Osteocyte (in vitro differentiated cells): ENCODE data around the gene ETF1. TPM values are rescaled to one million over a fixed set of nuclear protein-coding genes. Genes with fewer than 3 reads are reported as not detected.

ENCODE experiments used
- DNase-seq: peaks from one replicate; pipeline ENCODE4 v3.0.0; 2021; ENCODE audit warnings: mixed read lengths; ENCODE audit not compliant: unreplicated experiment; ENCODE audit errors: extremely low spot score
- H3K27ac Mint-ChIP-seq: one replicate; pipeline ENCODE4 v1.8.0; 2021; ENCODE audit warnings: mild to moderate bottlenecking, mixed read lengths; ENCODE audit not compliant: unreplicated experiment
- H3K27me3 Mint-ChIP-seq: one replicate; pipeline ENCODE4 v1.8.0; 2021; ENCODE audit warnings: mixed read lengths; ENCODE audit not compliant: unreplicated experiment
- H3K36me3 Mint-ChIP-seq: one replicate; pipeline ENCODE4 v1.8.0; 2021; ENCODE audit warnings: mixed read lengths; ENCODE audit not compliant: unreplicated experiment
- H3K4me1 Mint-ChIP-seq: one replicate; pipeline ENCODE4 v1.8.0; 2021; ENCODE audit warnings: mixed read lengths; ENCODE audit not compliant: unreplicated experiment
- H3K4me3 Mint-ChIP-seq: one replicate; pipeline ENCODE4 v1.8.0; 2021; ENCODE audit warnings: mild to moderate bottlenecking, moderate library complexity, mixed read lengths; ENCODE audit not compliant: unreplicated experiment
- H3K9me3 Mint-ChIP-seq: one replicate; pipeline ENCODE4 v1.8.0; 2021; ENCODE audit warnings: mixed read lengths; ENCODE audit not compliant: unreplicated experiment
- CTCF ChIP-seq: fragments of 200-600 bp; sonication (generic); IDR thresholded peaks from 2 replicates; pipeline ENCODE4 v1.5.0; 2021; ENCODE audit warnings: antibody characterized with exemption, mild to moderate bottlenecking, moderate library complexity
- total RNA-seq: library from RNA; stranded (reverse); gene quantifications from 2 replicates; pipeline ENCODE4 v1.2.1, GENCODE V29; 2021

ETF1 gene
- total RNA-seq, 1 donor from 2014 or later, result 88.3 TPM

- no peak for TF ChIP-seq CTCF
- no peaks in the 10 kb centered on the region for H3K27me3 Mint-ChIP-seq
- H3K36me3 Mint-ChIP-seq, result peaks cover 16% of the 10 kb centered on the region
- no peaks in the 10 kb centered on the region for H3K9me3 Mint-ChIP-seq
- H3K4me3 Mint-ChIP-seq, result no peak overlapping the region
- peaks cover 27% of the 10 kb centered on the region for H3K4me1 Mint-ChIP-seq
- peak overlapping the region; percentile 1 for H3K27ac Mint-ChIP-seq
- DNase-seq, result no peak
These were observed 8.8 kb downstream of the ETF1 start for GRCh38 chr5:138533973-138534941.

- no peaks in the 10 kb centered on the region for H3K27me3 Mint-ChIP-seq
- H3K9me3 Mint-ChIP-seq, result no peaks in the 10 kb centered on the region
- no peak overlapping the region for H3K4me3 Mint-ChIP-seq
- TF ChIP-seq CTCF, result no peak
- DNase-seq, result no peak
- H3K27ac Mint-ChIP-seq, result no peak overlapping the region
- H3K4me1 Mint-ChIP-seq, result peaks cover 25% of the 10 kb centered on the region
- peaks cover 15% of the 10 kb centered on the region for H3K36me3 Mint-ChIP-seq
These were observed 13.2 kb downstream of the ETF1 start for GRCh38 chr5:138529812-138530211.

- Mint-ChIP-seq H3K4me3 (no peak overlapping the region), H3K27ac (no peak overlapping the region), H3K27me3 (no peaks in the 10 kb centered on the region), H3K9me3 (no peaks in the 10 kb centered on the region), H3K4me1 (peaks cover 18% of the 10 kb centered on the region), H3K36me3 (peaks cover 16% of the 10 kb centered on the region)
- DNase-seq, result no peak
- TF ChIP-seq CTCF, result no peak
These were observed 14.1 kb downstream of the ETF1 start for GRCh38 chr5:138528744-138529469.

DNA sequence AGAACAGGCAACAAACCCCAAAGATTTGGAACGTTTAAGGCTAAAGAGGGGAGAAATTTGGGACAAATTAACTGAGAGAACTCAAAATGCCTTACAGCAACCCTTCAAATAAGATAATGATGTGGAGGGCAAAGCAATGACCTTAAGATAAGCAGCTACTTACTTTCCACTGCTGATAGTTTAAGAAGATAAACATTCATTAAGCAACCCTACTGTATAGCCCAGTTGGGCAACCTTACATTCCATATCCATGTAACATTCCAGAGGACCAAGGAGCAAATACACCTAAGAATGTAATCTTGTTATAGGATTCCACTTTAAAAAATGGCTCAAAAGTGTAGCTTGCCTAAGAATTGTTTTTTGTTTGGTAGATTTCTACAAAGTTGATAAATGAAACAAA is 14.8 kb downstream of the ETF1 start:
- no peak overlapping the region for H3K4me3 Mint-ChIP-seq
- no peaks in the 10 kb centered on the region for H3K27me3 Mint-ChIP-seq
- no peak for DNase-seq
- no peak for TF ChIP-seq CTCF
- no peaks in the 10 kb centered on the region for H3K9me3 Mint-ChIP-seq
- peaks cover 15% of the 10 kb centered on the region for H3K4me1 Mint-ChIP-seq
- H3K27ac Mint-ChIP-seq, result no peak overlapping the region
- peaks cover 16% of the 10 kb centered on the region for H3K36me3 Mint-ChIP-seq

- no peak for DNase-seq
- TF ChIP-seq CTCF, result no peak
- peaks cover 15% of the 10 kb centered on the region for H3K36me3 Mint-ChIP-seq
- no peaks in the 10 kb centered on the region for H3K27me3 Mint-ChIP-seq
- H3K27ac Mint-ChIP-seq, result no peak overlapping the region
- H3K4me3 Mint-ChIP-seq, result no peak overlapping the region
- H3K9me3 Mint-ChIP-seq, result no peaks in the 10 kb centered on the region
- peaks cover 13% of the 10 kb centered on the region for H3K4me1 Mint-ChIP-seq
These were observed 15.9 kb downstream of the ETF1 start for GRCh38 chr5:138527170-138527569.
